Ovary (tissue), 9 donors: ENCODE results near the gene HOXD1. TPM values are rescaled to one million over a fixed set of nuclear protein-coding genes. Genes with fewer than 3 reads are reported as not detected.

ENCODE experiments used
- DNase-seq, 5 donors: peaks; one replicate each; pipeline ENCODE4 v3.0.0-alpha.2; 2019 to 2020
- H3K27ac ChIP-seq, 2 donors: fragments of 200-600 bp; one replicate each; pipeline versions ENCODE4 v1.5.1 to v1.8.0; 2019 to 2022
- H3K27me3 ChIP-seq: fragments of 200-600 bp; one replicate; pipeline ENCODE4 v1.8.0; 2022
- H3K36me3 ChIP-seq: fragments of 200-600 bp; sonication (generic); one replicate; pipeline ENCODE4 v1.5.1; 2019
- H3K4me1 ChIP-seq: one replicate; pipeline ENCODE4 v1.8.1; 2013; ENCODE audit warnings: mild to moderate bottlenecking, moderate library complexity; ENCODE audit not compliant: insufficient read depth
- H3K4me3 ChIP-seq: fragments of 200-600 bp; sonication (generic); one replicate; pipeline ENCODE4 v1.5.1; 2017
- H3K9me3 ChIP-seq, 2 donors: fragments of 200-600 bp in 1 of 2; sonication (generic) in 1 of 2; one replicate each; pipeline versions ENCODE4 v1.5.1 to v1.8.1; 2013 to 2019; ENCODE audit warnings: mild to moderate bottlenecking in 1 of 2, moderate library complexity in 1 of 2
- CTCF ChIP-seq, 3 donors: fragments of 450-650 bp in 2 of 3; fragments of 200-600 bp in 1 of 3; IDR thresholded peaks; one replicate each; pipeline versions ENCODE4 v1.5.1 to v1.8.0; 2016 to 2022; ENCODE audit warnings: antibody characterized with exemption in 3 of 3, mild to moderate bottlenecking in 1 of 3
- EP300 ChIP-seq: sonication (generic); formaldehyde crosslinking; IDR thresholded peaks from one replicate; pipeline ENCODE4 v1.6.1; 2017; ENCODE audit warnings: antibody characterized with exemption
- POLR2A ChIP-seq: fragments of 450-650 bp; IDR thresholded peaks from one replicate; pipeline ENCODE4 v1.6.1; 2017; ENCODE audit warnings: antibody characterized with exemption, mild to moderate bottlenecking, moderate library complexity
- WGBS, 3 donors: extraction: QIAGEN DNeasy Blood & Tissue Kit in 1 of 3; methylation state at CpG; one replicate each; pipeline versions ENCODE4 v1.1.5 to v1.1.7; 2013 to 2017; 5-methylcytosine and 5-hydroxymethylcytosine counted together
- intact Hi-C, 4 donors: fragments of 100-400 bp; cut with DNase I; formaldehyde crosslinking; loops; one replicate each; pipeline versions ENCODE4 v1.11.0 to v1.15.1; 2022 to 2023
- polyA plus RNA-seq, 2 donors: library from polyadenylated mRNA; stranded (reverse); fragments of 200-250 nt in 1 of 2; fragments of 350-450 nt in 1 of 2; fragmentation: Illumina TruSeq in 1 of 2; extraction: RNeasy Lipid Tissue Mini Kit (QIAGEN cat#74804) in 1 of 2; gene quantifications; one replicate each; pipeline ENCODE4 v1.2.3, GENCODE V29; 2013 to 2014
- total RNA-seq, 7 donors: library from RNA; depleted of rRNA in 2 of 7; stranded (reverse); fragments of >200 nt in 2 of 7; fragmentation: NEBNext Ultra II Directional in 3 of 7; extraction: Animal tissue kit (Norgen Biotek cat#: 25700) in 3 of 7; gene quantifications; one replicate each; pipeline versions ENCODE4 v1.1.0 to v1.2.4, GENCODE V29; 2016 to 2023
- donor health status: DM: no; HTN: no; CAD: no; lungs with moderate emphysema.
- donor health status: DM: no; HTN: no; CAD: no.
- donor health status: Bipolar disorder and iron deficiency.
- donor health status: DM: yes; HTN: yes; CAD: no.
- donor health status: DM: no; HTN: no; CAD: no.
- donor health status: DM: yes; HTN: yes; CAD: no.

HOXD1 gene
- total and polyA plus RNA-seq, 9 donors: 0.23 to 5.3 (median 0.55) TPM

DNA sequence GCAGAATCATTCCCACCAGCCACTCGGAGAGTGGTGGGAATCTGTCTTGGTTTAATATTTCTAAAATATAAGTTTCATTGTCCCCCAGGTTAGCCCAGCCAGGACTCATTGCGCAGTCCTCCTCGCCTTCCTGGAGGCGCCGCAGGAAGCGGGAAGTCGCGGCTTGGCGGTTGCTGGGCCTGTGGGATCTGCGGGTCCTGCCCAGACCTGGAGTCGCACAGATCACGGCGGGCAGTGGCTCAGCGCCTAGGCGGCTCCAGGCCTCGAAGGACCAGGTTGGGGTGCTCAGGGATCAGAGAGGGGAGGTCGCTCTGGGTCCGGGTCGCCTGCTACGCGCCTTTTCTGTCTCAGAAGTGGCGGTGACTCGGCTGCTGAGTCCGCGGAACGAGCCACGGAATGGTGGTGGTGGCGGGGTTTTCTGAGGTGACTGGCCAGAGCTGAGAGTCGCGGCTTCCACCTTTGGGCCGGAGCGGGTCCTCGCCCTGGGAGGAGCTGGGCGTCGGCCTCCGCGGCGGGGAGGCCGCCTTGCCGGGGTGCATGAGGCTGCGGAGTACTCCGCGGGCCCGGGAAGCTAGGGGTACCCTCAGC lies 28.7 kb upstream of the HOXD1 start:
- no peaks in the 10 kb centered on the region for H3K4me1 ChIP-seq

DNA sequence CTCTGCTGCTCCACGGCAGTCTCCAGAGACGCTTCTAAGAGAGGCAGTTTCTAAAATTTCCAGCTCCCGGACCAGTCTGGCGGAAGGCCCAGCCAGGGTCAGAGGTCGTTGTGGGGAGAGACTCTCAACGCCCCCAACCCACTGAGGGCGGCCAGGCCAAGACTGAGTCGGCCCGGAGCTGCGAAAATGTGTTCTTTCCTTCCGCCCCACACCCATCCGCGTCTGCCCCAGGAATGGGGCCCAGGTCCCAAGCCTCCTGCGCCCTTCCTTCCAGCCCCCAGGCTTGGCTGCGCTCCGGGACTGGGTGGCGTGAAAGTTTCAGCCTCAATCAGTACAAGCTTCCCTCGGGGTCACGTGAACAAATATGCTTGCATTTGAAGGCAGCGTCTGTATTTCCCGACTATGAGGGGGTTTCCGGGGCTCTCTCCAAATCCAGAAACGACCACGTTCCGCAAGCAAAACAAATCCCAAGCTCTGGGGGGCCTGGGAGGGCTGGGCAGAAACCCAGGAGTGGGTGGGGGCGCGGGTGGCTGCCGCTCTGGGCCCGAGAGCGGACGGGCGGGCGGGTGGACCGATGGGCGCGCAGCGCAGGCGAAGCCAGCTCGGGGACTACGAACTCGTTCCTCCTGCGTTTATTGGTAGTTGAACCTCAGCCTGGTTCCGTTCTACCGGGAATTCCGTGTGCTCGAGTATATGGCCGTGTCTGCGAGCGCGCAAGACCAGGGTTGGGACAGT lies 28.1 kb upstream of the HOXD1 start:
- H3K27ac ChIP-seq: no peak overlapping the region
- no peaks in the 10 kb centered on the region for H3K27me3 ChIP-seq
- intact Hi-C loops: no loop called here
- 62 to 69% (median 66%) methylated on average over 50 of the region's 50 CpGs for WGBS, 3 donors
- DNase-seq: peak in 1 of 5 donors; percentile 62
- H3K36me3 ChIP-seq: no peaks in the 10 kb centered on the region
- H3K9me3 ChIP-seq: peaks cover 0 to 4% of the 10 kb centered on the region in 2 donors
- no peak for TF ChIP-seq EP300
- TF ChIP-seq POLR2A: no peak
- TF ChIP-seq CTCF (IDR thresholded peaks at IDR 0.05): no peak
- peak overlapping the region; percentile 30 for H3K4me3 ChIP-seq
- H3K4me1 ChIP-seq: peaks cover under 1% of the 10 kb centered on the region

More for the DNA sequence above, 28.7 kb upstream of the HOXD1 start:
- intact Hi-C loops: loop anchor here in 2 of 4 donors (1.0 to 5.0 kb wide), 2 partner anchors 32 to 298 kb away; no protein-coding TSS in a partner anchor
- Histone ChIP-seq H3K9me3 (peaks cover 0 to 4% of the 10 kb centered on the region in 2 donors), H3K27me3 (no peaks in the 10 kb centered on the region), H3K36me3 (no peaks in the 10 kb centered on the region), H3K27ac (no peak overlapping the region), H3K4me3 (peak overlapping the region; percentile 30)
- peak in 1 of 5 donors; percentile 23 for DNase-seq
- no peak for TF ChIP-seq EP300
- no peak for TF ChIP-seq CTCF (IDR thresholded peaks at IDR 0.05)
- TF ChIP-seq POLR2A: no peak
- WGBS, 3 donors: 60 to 71% (median 65%) methylated on average over 33 to 44 of the region's 44 CpGs

- 80 to 92% (median 82%) methylated on average over 22 of the region's 22 CpGs for WGBS, 3 donors
- Histone ChIP-seq H3K9me3 (peaks cover 0 to 4% of the 10 kb centered on the region in 2 donors), H3K4me1 (peaks cover 3% of the 10 kb centered on the region), H3K27ac (no peak overlapping the region), H3K27me3 (no peaks in the 10 kb centered on the region), H3K36me3 (no peaks in the 10 kb centered on the region), H3K4me3 (peak overlapping the region; percentile 30)
- intact Hi-C loops: no loop called here
- TF ChIP-seq CTCF (IDR thresholded peaks at IDR 0.05) (no peak), POLR2A (no peak)
- no peak for DNase-seq
Measured at GRCh38 chr2:176160986-176161824, 27.3 kb upstream of the HOXD1 start.

DNA sequence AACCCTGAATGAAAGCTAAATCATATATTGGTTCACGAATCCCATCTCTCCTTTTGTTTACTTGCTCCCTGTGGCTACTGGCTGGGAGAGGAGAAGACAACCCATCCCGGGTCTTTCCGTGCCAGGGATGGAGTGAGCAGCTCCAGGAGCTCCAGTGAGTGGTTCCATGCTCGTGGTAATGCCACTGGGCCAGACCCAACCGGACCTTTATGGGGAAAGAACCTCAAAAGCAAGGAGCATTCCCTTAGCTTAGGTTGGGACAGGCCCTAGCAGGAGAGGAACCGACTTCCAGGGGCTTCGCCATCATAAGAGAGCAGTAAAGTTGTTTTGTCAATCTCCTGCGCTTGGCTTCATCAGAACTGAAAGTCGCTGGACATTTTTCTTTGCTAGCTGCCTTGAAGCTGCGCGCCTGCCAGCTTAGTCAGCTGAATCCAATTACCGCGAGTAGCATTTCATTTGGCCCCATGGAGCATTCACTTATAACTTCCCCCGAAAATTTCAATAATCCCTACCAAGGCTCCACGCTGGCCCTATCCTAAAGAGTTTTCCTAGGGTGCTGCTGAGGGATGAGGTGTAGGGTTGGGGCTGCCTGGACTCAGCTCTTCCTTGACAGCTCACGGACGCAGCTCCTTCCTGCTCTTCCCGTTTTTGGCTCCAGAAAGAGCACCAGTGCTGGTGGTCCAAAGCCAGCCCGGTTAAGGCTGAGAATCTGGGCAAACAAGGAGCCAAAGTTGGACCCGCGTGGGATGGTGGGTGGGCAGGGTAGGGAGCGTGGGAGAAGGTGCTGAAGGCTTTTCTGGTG lies 26.4 kb upstream of the HOXD1 start:
- no peaks in the 10 kb centered on the region for H3K27me3 ChIP-seq
- H3K9me3 ChIP-seq: peaks cover 0 to 4% of the 10 kb centered on the region in 2 donors
- intact Hi-C loops: no loop called here
- TF ChIP-seq POLR2A (no peak), EP300 (no peak), CTCF (IDR thresholded peaks at IDR 0.05) (no peak)
- H3K4me3 ChIP-seq: peak overlapping the region; percentile 27
- WGBS, 3 donors: 60 to 76% (median 63%) methylated on average over 22 of the region's 22 CpGs
- no peak overlapping the region for H3K27ac ChIP-seq
- DNase-seq: no peak
- H3K36me3 ChIP-seq: no peaks in the 10 kb centered on the region
- H3K4me1 ChIP-seq: peaks cover 3% of the 10 kb centered on the region
